Prostate gland (tissue), 2 donors: ENCODE measurements around the gene SNX4. TPM values are rescaled to one million over a fixed set of nuclear protein-coding genes. Genes with fewer than 3 reads are reported as not detected.

Source experiments
- DNase-seq: peaks from one replicate; pipeline ENCODE4 v3.0.0-alpha.2; 2019; ENCODE audit warnings: low spot score
- H3K27ac ChIP-seq, 2 donors: fragments of 200-600 bp; sonication (generic); 2 replicates each; pipeline ENCODE4 v1.5.1; 2017 to 2019
- H3K27me3 ChIP-seq: fragments of 200-600 bp; sonication (generic); replicated peaks from 2 replicates; pipeline ENCODE4 v1.5.1; 2019; ENCODE audit not compliant: insufficient read depth
- H3K36me3 ChIP-seq, 2 donors: fragments of 200-600 bp; sonication (generic); 1 replicate in 1 of 2; 2 replicates in 1 of 2; pipeline versions ENCODE4 v1.5.1 to v1.8.1; 2017 to 2019
- H3K4me1 ChIP-seq: fragments of 200-600 bp; sonication (generic); replicated peaks from 2 replicates; pipeline ENCODE4 v1.5.1; 2019
- H3K4me3 ChIP-seq, 2 donors: fragments of 200-600 bp; sonication (generic); 2 replicates each; pipeline ENCODE4 v1.5.1; 2017 to 2019
- H3K9me3 ChIP-seq: fragments of 200-600 bp; sonication (generic); 2 replicates; pipeline ENCODE4 v1.5.1; 2017
- POLR2A ChIP-seq: fragments of 450-650 bp; IDR thresholded peaks from one replicate; pipeline ENCODE4 v1.6.1; 2016; ENCODE audit warnings: antibody characterized with exemption, mild to moderate bottlenecking
- POLR2AphosphoS5 ChIP-seq: sonication (generic); formaldehyde crosslinking; IDR thresholded peaks from one replicate; pipeline ENCODE4 v1.6.1; 2017; ENCODE audit warnings: antibody characterized with exemption
- WGBS: methylation state at CpG from one replicate; pipeline ENCODE4 v1.1.5; 2018; 5-methylcytosine and 5-hydroxymethylcytosine counted together
- intact Hi-C: fragments of 100-400 bp; cut with DNase I; formaldehyde crosslinking; loops from one replicate; pipeline ENCODE4 v1.14.2; 2022
- small RNA-seq, 2 donors: library from RNA; depleted of rRNA; stranded (forward); fragments of <200 nt; gene quantifications; one replicate each; pipeline ENCODE3, GENCODE V24; 2016
- total RNA-seq, 2 donors: library from RNA; depleted of rRNA; stranded (reverse); fragments of >200 nt; gene quantifications; one replicate each; pipeline ENCODE4 v1.1.0, GENCODE V29; 2016
- TF ChIP-seq, protein P1 (sequence below), 4 experiments: fragments of 200-600 bp in 2 of 4; fragments of 450-650 bp in 2 of 4; sonication (generic) in 2 of 4; IDR thresholded peaks; 1 replicate in 3 of 4; 2 replicates in 1 of 4; pipeline ENCODE4 v1.5.1; 2016 to 2019; ENCODE audit warnings: antibody characterized with exemption in 4 of 4, mild to moderate bottlenecking in 2 of 4, moderate library complexity in 2 of 4

SNX4 gene
- total RNA-seq, 2 donors from 2014 or later: 50.7 to 60.0 TPM

DNA sequence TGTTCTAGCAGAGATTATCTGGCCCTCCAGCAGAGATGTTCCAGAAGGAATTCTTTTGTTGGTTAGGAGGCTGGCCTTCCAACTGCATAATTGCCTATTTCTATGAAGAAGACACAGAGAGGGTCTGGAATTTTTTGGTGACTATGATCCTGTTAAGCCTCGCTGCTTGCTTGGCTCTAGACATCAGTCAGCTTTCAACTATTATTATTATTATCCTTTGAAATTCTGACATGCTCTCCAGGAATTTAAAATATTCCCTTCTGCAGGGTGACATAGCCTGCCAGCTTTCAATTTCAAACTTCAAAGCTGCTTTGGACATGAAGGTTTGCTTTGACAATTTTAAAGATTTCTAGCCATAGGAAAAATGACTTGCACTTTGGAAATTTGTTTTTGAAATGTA is 118.6 kb downstream of the SNX4 start:
- no peak overlapping the region for H3K4me3 ChIP-seq
- DNase-seq: no peak
- no peak for TF ChIP-seq POLR2A
- TF ChIP-seq, protein P1, sequence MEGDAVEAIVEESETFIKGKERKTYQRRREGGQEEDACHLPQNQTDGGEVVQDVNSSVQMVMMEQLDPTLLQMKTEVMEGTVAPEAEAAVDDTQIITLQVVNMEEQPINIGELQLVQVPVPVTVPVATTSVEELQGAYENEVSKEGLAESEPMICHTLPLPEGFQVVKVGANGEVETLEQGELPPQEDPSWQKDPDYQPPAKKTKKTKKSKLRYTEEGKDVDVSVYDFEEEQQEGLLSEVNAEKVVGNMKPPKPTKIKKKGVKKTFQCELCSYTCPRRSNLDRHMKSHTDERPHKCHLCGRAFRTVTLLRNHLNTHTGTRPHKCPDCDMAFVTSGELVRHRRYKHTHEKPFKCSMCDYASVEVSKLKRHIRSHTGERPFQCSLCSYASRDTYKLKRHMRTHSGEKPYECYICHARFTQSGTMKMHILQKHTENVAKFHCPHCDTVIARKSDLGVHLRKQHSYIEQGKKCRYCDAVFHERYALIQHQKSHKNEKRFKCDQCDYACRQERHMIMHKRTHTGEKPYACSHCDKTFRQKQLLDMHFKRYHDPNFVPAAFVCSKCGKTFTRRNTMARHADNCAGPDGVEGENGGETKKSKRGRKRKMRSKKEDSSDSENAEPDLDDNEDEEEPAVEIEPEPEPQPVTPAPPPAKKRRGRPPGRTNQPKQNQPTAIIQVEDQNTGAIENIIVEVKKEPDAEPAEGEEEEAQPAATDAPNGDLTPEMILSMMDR (IDR thresholded peaks at IDR 0.05): no peak
- H3K9me3 ChIP-seq: no peaks in the 10 kb centered on the region
- 81% methylated on average over 1 of the region's 1 CpG for WGBS
- H3K36me3 ChIP-seq: no peaks in the 10 kb centered on the region
- H3K27ac ChIP-seq: no peak overlapping the region
- H3K4me1 ChIP-seq: no peaks in the 10 kb centered on the region
- no peaks in the 10 kb centered on the region for H3K27me3 ChIP-seq
- intact Hi-C loops: no loop called here

DNA sequence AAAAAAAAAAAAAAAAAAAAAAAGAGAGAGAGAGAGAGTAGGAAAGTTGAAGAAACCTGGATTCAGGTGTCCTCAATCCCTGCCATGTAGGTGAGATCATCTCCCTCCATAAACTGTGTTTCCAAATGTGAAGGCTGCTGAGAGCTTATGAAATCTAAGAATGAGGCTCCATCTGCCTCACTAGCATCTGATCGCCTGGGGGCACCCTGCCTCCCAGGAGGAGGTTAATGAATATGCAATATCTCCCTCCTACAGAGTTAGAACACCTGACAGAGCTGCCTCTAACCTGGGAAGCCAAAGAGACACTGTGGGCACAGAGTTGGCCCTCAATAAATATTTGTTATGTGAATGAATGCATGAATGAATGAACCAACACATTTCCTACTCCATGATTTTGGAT is 121.0 kb downstream of the SNX4 start:
- Histone ChIP-seq H3K4me1 (no peaks in the 10 kb centered on the region), H3K9me3 (no peaks in the 10 kb centered on the region), H3K4me3 (no peak overlapping the region), H3K36me3 (no peaks in the 10 kb centered on the region), H3K27ac (no peak overlapping the region), H3K27me3 (no peaks in the 10 kb centered on the region)
- no peak for DNase-seq
- TF ChIP-seq POLR2AphosphoS5: no peak
- TF ChIP-seq, protein P1 (IDR thresholded peaks at IDR 0.05): no peak
- TF ChIP-seq POLR2A: no peak
- 13% methylated on average over 1 of the region's 1 CpG for WGBS
- intact Hi-C loops: no loop called here

Small RNA genes within 50 kb of the gene (small RNA-seq; reads per million reads assigned to genes)
- gene RF00019: 0 reads per million in 2 donors

Other genes with a start within 250 kb of the SNX4 start
- gene ZNF148, start 144.9 kb downstream of the SNX4 start, total RNA-seq: 10 to 100 TPM; 26.9 to 28.5 TPM
- 10 to 100 TPM in 1 of 2 donors, 1 to 10 TPM in 1; 6.9 to 27.5 TPM for gene OSBPL11, start 75.3 kb upstream of the SNX4 start, total RNA-seq